ENCODE measurements around the gene HNRNPR.
"Not testable (repeated sequence)": the region's sequence is repeated elsewhere in the genome, so short reads cannot be mapped to it uniquely, and the experiment has no call there.

The HNRNPR gene

DNA sequence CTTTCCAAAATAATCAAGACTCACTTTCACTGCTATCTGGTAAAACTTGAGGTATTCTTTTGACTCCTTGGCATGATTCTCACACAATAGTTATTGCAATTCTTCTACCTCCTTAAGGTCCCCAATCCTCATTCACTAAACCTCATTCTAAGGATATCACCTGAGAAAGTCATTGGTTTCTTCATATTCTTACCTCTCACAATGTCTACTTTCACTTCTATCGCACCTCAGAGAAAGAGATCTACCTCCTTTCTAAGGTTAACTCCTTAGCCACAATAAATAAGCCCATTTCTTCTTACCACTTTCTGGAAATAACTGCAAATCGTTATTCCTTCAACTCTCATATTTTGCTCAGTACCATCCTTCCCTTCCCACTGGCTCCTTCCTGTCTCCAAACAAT lies 18.7 kb downstream of the HNRNPR start:
- Histone ChIP-seq H3K4me1 (ENCODE audit: control insufficient read depth, insufficient read depth, low read length) (no peaks in the 10 kb centered on the region), H3K9me3 (ENCODE audit: control insufficient read depth, insufficient read depth, low read depth, low read length) (no peaks in the 10 kb centered on the region), H3K27ac (ENCODE audit: extremely low read depth, low read depth, low read length) (no peak overlapping the region), H3K36me3 (ENCODE audit: control insufficient read depth in 2 of 2, insufficient read depth in 1 of 2, low read length in 2 of 2) (peaks cover 87 to 88% of the 10 kb centered on the region in 2 experiments), H3K4me3 (ENCODE audit: low read depth, low read length) (no peak overlapping the region)
- ChIA-PET POLR2A (interaction anchor here (0.7 kb wide), 1 partner anchor 1100 kb away, joined by 3 read pairs; no protein-coding TSS in a partner anchor), CTCF (interaction anchor here (0.6 to 1.0 kb wide), 2 partner anchors 9 to 12 kb away, joined by 3 read pairs; no protein-coding TSS in a partner anchor)
- TF ChIP-seq, protein P1, sequence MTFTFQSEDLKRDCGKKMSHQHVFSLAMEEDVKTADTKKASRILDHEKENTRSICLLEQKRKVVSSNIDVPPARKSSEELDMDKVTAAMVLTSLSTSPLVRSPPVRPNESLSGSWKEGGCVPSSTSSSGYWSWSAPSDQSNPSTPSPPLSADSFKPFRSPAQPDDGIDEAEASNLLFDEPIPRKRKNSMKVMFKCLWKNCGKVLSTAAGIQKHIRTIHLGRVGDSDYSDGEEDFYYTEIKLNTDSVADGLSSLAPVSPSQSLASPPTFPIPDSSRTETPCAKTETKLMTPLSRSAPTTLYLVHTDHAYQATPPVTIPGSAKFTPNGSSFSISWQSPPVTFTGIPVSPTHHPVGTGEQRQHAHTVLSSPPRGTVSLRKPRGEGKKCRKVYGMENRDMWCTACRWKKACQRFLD (tag by site-specific recombination; IDR thresholded peaks at IDR 0.05): no peak
- TF ChIP-seq SETDB1 (IDR thresholded peaks at IDR 0.05; ENCODE audit: insufficient read length, low read length) (no peak), PRDM1 (tag by site-specific recombination; IDR thresholded peaks at IDR 0.05) (peak; percentile 95), ZNF155 (tag by site-specific recombination; IDR thresholded peaks at IDR 0.05) (no peak)
- TF ChIP-seq, protein P2, sequence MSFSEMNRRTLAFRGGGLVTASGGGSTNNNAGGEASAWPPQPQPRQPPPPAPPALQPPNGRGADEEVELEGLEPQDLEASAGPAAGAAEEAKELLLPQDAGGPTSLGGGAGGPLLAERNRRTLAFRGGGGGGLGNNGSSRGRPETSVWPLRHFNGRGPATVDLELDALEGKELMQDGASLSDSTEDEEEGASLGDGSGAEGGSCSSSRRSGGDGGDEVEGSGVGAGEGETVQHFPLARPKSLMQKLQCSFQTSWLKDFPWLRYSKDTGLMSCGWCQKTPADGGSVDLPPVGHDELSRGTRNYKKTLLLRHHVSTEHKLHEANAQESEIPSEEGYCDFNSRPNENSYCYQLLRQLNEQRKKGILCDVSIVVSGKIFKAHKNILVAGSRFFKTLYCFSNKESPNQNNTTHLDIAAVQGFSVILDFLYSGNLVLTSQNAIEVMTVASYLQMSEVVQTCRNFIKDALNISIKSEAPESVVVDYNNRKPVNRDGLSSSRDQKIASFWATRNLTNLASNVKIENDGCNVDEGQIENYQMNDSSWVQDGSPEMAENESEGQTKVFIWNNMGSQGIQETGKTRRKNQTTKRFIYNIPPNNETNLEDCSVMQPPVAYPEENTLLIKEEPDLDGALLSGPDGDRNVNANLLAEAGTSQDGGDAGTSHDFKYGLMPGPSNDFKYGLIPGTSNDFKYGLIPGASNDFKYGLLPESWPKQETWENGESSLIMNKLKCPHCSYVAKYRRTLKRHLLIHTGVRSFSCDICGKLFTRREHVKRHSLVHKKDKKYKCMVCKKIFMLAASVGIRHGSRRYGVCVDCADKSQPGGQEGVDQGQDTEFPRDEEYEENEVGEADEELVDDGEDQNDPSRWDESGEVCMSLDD (tag by site-specific recombination; IDR thresholded peaks at IDR 0.05): no peak

DNA sequence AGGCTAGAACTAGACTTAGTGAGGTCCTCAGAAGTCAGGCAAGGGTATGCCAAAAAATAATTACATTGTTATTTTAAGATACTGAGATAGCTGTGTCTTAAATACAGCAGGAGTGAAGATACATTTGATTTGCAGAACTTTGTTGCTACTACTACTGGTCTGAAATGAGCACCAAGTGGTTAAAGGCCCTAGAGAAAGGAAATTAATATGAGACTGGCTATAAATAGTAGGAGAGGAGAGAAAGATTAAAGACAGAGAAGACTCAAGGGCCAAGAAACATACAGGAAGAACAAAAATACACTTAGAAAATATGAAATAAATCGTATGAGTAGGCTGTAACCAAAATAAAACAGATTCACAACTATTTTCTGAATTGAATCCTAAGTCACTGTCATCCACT lies 21.3 kb downstream of the HNRNPR start:
- H3K27ac ChIP-seq (ENCODE audit: extremely low read depth, low read depth, low read length): no peak overlapping the region
- no peaks in the 10 kb centered on the region for H3K4me1 ChIP-seq (ENCODE audit: control insufficient read depth, insufficient read depth, low read length)
- H3K4me3 ChIP-seq (ENCODE audit: low read depth, low read length): no peak overlapping the region
- POLR2A ChIA-PET: interaction anchor here (1.1 kb wide), 1 partner anchor 22 kb away, joined by 3 read pairs; the partner anchor contains the start of gene HNRNPR
- H3K36me3 ChIP-seq (ENCODE audit: control insufficient read depth in 2 of 2, insufficient read depth in 1 of 2, low read length in 2 of 2): peaks cover 83 to 87% of the 10 kb centered on the region in 2 experiments
- CTCF ChIA-PET: no interaction called here
- no peaks in the 10 kb centered on the region for H3K9me3 ChIP-seq (ENCODE audit: control insufficient read depth, insufficient read depth, low read depth, low read length)
- no peak for TF ChIP-seq ZNF155 (tag by site-specific recombination; IDR thresholded peaks at IDR 0.05)
- TF ChIP-seq IKZF3 (tag by site-specific recombination; IDR thresholded peaks at IDR 0.05): no peak
- TF ChIP-seq ZFP69B (tag by site-specific recombination; IDR thresholded peaks at IDR 0.05): no peak
- TF ChIP-seq ZNF792 (tag by site-specific recombination; IDR thresholded peaks at IDR 0.05): no peak
- TF ChIP-seq, protein P3, sequence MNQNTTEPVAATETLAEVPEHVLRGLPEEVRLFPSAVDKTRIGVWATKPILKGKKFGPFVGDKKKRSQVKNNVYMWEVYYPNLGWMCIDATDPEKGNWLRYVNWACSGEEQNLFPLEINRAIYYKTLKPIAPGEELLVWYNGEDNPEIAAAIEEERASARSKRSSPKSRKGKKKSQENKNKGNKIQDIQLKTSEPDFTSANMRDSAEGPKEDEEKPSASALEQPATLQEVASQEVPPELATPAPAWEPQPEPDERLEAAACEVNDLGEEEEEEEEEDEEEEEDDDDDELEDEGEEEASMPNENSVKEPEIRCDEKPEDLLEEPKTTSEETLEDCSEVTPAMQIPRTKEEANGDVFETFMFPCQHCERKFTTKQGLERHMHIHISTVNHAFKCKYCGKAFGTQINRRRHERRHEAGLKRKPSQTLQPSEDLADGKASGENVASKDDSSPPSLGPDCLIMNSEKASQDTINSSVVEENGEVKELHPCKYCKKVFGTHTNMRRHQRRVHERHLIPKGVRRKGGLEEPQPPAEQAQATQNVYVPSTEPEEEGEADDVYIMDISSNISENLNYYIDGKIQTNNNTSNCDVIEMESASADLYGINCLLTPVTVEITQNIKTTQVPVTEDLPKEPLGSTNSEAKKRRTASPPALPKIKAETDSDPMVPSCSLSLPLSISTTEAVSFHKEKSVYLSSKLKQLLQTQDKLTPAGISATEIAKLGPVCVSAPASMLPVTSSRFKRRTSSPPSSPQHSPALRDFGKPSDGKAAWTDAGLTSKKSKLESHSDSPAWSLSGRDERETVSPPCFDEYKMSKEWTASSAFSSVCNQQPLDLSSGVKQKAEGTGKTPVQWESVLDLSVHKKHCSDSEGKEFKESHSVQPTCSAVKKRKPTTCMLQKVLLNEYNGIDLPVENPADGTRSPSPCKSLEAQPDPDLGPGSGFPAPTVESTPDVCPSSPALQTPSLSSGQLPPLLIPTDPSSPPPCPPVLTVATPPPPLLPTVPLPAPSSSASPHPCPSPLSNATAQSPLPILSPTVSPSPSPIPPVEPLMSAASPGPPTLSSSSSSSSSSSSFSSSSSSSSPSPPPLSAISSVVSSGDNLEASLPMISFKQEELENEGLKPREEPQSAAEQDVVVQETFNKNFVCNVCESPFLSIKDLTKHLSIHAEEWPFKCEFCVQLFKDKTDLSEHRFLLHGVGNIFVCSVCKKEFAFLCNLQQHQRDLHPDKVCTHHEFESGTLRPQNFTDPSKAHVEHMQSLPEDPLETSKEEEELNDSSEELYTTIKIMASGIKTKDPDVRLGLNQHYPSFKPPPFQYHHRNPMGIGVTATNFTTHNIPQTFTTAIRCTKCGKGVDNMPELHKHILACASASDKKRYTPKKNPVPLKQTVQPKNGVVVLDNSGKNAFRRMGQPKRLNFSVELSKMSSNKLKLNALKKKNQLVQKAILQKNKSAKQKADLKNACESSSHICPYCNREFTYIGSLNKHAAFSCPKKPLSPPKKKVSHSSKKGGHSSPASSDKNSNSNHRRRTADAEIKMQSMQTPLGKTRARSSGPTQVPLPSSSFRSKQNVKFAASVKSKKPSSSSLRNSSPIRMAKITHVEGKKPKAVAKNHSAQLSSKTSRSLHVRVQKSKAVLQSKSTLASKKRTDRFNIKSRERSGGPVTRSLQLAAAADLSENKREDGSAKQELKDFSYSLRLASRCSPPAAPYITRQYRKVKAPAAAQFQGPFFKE (tag by site-specific recombination; IDR thresholded peaks at IDR 0.05; ENCODE audit: borderline replicate concordance): no peak
- no peak for TF ChIP-seq ZSCAN16 (tag by site-specific recombination; IDR thresholded peaks at IDR 0.05)
- TF ChIP-seq ZNF514 (tag by site-specific recombination; IDR thresholded peaks at IDR 0.05): no peak
- no peak for TF ChIP-seq GFI1B (tag by site-specific recombination; IDR thresholded peaks at IDR 0.05)
- TF ChIP-seq PRDM1 (tag by site-specific recombination; IDR thresholded peaks at IDR 0.05): no peak
- no peak for TF ChIP-seq ZNF19 (tag by site-specific recombination; IDR thresholded peaks at IDR 0.05; ENCODE audit: low read depth)
- TF ChIP-seq ZNF48 (tag by site-specific recombination; IDR thresholded peaks at IDR 0.05): no peak

DNA sequence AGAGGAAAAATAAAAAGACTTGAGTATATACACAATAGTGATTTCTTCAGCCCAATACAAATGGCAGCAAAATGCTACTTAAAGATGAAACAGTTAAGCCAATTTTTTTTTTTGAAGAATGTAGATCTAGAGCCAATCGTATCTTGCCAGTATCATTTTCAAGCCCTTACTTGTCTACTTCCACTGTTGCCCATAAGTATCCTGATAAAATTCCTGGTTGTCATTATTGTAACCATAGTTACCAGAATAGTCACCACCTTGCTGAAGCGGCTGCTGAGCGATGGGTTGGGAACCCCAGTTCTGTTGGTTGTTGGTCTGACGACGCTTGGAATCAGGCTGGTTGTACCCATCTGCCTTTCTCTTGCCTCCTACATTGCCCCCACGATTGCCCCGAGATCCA lies 33.8 kb downstream of the HNRNPR start:
- H3K27ac ChIP-seq (ENCODE audit: extremely low read depth, low read depth, low read length); POLR2A ChIA-PET; H3K4me3 ChIP-seq (ENCODE audit: low read depth, low read length); CTCF ChIA-PET; H3K9me3 ChIP-seq (ENCODE audit: control insufficient read depth, insufficient read depth, low read depth, low read length); H3K4me1 ChIP-seq (ENCODE audit: control insufficient read depth, insufficient read depth, low read length): not testable (repeated sequence)
- peaks cover 45 to 87% of the 10 kb centered on the region in 2 experiments for H3K36me3 ChIP-seq (ENCODE audit: control insufficient read depth in 2 of 2, insufficient read depth in 1 of 2, low read length in 2 of 2)
